Aorta (tissue), 5 donors: ENCODE results near the gene CLEC14A. TPM values are rescaled to one million over a fixed set of nuclear protein-coding genes. Genes with fewer than 3 reads are reported as not detected.

Experiments
- ATAC-seq: fragments of 200-7000 bp; cut with Tn5 transposase; one replicate; pipeline ENCODE4 v1.9.1; 2022; ENCODE audit warnings: moderate library complexity; ENCODE audit not compliant: low FRiP score
- DNase-seq, 2 donors: peaks; one replicate each; pipeline ENCODE4 v3.0.0-alpha.2; 2020
- H3K27ac ChIP-seq, 2 donors: one replicate each; pipeline ENCODE4 v1.5.1; 2013; ENCODE audit warnings: low read length in 2 of 2, mild to moderate bottlenecking in 2 of 2, moderate library complexity in 2 of 2, control low read depth in 1 of 2, inconsistent platforms in 1 of 2, low read depth in 1 of 2
- H3K27me3 ChIP-seq, 2 donors: one replicate each; pipeline ENCODE4 v1.6.1; 2013; ENCODE audit warnings: control low read depth in 1 of 2, low read length in 1 of 2, mild to moderate bottlenecking in 1 of 2, moderate library complexity in 1 of 2; ENCODE audit not compliant: insufficient read depth in 2 of 2, control insufficient read depth in 1 of 2
- H3K36me3 ChIP-seq, 2 donors: one replicate each; pipeline ENCODE4 v1.6.1; 2013; ENCODE audit warnings: control low read depth in 1 of 2, low read length in 1 of 2, mild to moderate bottlenecking in 1 of 2; ENCODE audit not compliant: insufficient read depth in 2 of 2, control insufficient read depth in 1 of 2
- H3K4me1 ChIP-seq, 2 donors: one replicate each; pipeline ENCODE4 v1.6.1; 2013; ENCODE audit warnings: low read length in 2 of 2, control low read depth in 1 of 2, mild to moderate bottlenecking in 1 of 2, moderate library complexity in 1 of 2; ENCODE audit not compliant: insufficient read depth in 2 of 2, control insufficient read depth in 1 of 2
- H3K4me3 ChIP-seq, 2 donors: one replicate each; pipeline ENCODE4 v1.5.1; 2013; ENCODE audit warnings: low read length in 2 of 2, control low read depth in 1 of 2, mild to moderate bottlenecking in 1 of 2
- H3K9me3 ChIP-seq: one replicate; pipeline ENCODE4 v1.6.1; 2013; ENCODE audit warnings: mild to moderate bottlenecking, low read length; ENCODE audit not compliant: control insufficient read depth
- WGBS, 2 donors: extraction: QIAGEN DNeasy Blood & Tissue Kit; methylation state at CpG; one replicate each; pipeline ENCODE4 v1.1.7; 2013; 5-methylcytosine and 5-hydroxymethylcytosine counted together
- intact Hi-C, 2 donors: fragments of 100-400 bp; cut with DNase I; formaldehyde crosslinking; loops; one replicate each; pipeline versions ENCODE4 v1.14.2 to v1.15.0; 2022
- polyA plus RNA-seq, 2 donors: library from polyadenylated mRNA; stranded (reverse); fragments of 200-250 nt; gene quantifications; one replicate each; pipeline ENCODE4 v1.2.3, GENCODE V29; 2013
- total RNA-seq, 2 donors: library from RNA; stranded (reverse); fragmentation: NEBNext Ultra II Directional; extraction: Animal tissue kit (Norgen Biotek cat#: 25700); gene quantifications; one replicate each; pipeline ENCODE4 v1.2.1, GENCODE V29; 2021
- donor health status: healthy with polysubstance abuse.
- donor health status: Bipolar disorder and iron deficiency.
- donor health status: DM: no; HTN: no; CAD: no.
- donor health status: DM: no; HTN: no; CAD: no.
- donor health status: DM: yes; HTN: yes; CAD: no.

CLEC14A gene
- total and polyA plus RNA-seq, 4 donors: 2.4 to 56.0 (median 21.6) TPM

GRCh38 chr14:38205949-38206665, 49.8 kb downstream of the CLEC14A start:
- Histone ChIP-seq H3K27ac (no peak overlapping the region), H3K36me3 (no peaks in the 10 kb centered on the region), H3K27me3 (no peaks in the 10 kb centered on the region), H3K4me3 (no peak overlapping the region), H3K9me3 (peaks cover 2% of the 10 kb centered on the region), H3K4me1 (no peaks in the 10 kb centered on the region)
- ATAC-seq (no peak), DNase-seq (no peak)
- intact Hi-C loops: loop anchor here in 1 of 2 donors (5.0 to 10.0 kb wide), 2 partner anchors 219 to 301 kb away; no protein-coding TSS in a partner anchor
- 86 to 87% methylated on average over 5 of the region's 5 CpGs for WGBS, 2 donors

- Histone ChIP-seq H3K27ac (no peak overlapping the region), H3K4me1 (no peaks in the 10 kb centered on the region), H3K27me3 (no peaks in the 10 kb centered on the region), H3K36me3 (no peaks in the 10 kb centered on the region), H3K4me3 (no peak overlapping the region), H3K9me3 (peaks cover 2% of the 10 kb centered on the region)
- intact Hi-C loops: loop anchor here in 1 of 2 donors (5.0 to 10.0 kb wide), 2 partner anchors 218 to 300 kb away; no protein-coding TSS in a partner anchor
- WGBS, 2 donors: 74 to 84% methylated on average over 5 of the region's 5 CpGs
- ATAC-seq (no peak), DNase-seq (no peak)
Observed at GRCh38 chr14:38205119-38205813, 50.6 kb downstream of the CLEC14A start.

GRCh38 chr14:38204719-38205115, 51.2 kb downstream of the CLEC14A start:
- H3K27me3 ChIP-seq: no peaks in the 10 kb centered on the region
- intact Hi-C loops: loop anchor here in 1 of 2 donors (5.0 to 10.0 kb wide), 2 partner anchors 217 to 300 kb away; no protein-coding TSS in a partner anchor
- no peak for ATAC-seq
- H3K4me3 ChIP-seq: no peak overlapping the region
- H3K4me1 ChIP-seq: no peaks in the 10 kb centered on the region
- H3K36me3 ChIP-seq: no peaks in the 10 kb centered on the region
- no peak overlapping the region for H3K27ac ChIP-seq
- H3K9me3 ChIP-seq: peaks cover 2% of the 10 kb centered on the region
- no peak for DNase-seq

Other genes with a start within 250 kb of the CLEC14A start
- 1 to 10 TPM; 1.0 to 2.6 TPM for gene SSTR1, start 48.2 kb downstream of the CLEC14A start, total RNA-seq
- under 1 TPM; 0.61 to 0.88 TPM for gene SSTR1, start 48.2 kb downstream of the CLEC14A start, polyA plus RNA-seq